Neuronal stem cell (in vitro differentiated cells): ENCODE results near the gene HTD2.
"Not testable (repeated sequence)": the region's sequence is repeated elsewhere in the genome, so short reads cannot be mapped to it uniquely, and the experiment has no call there.

ENCODE experiments used
- DNase-seq: peaks from one replicate; pipeline ENCODE4 v3.0.0-alpha.2; 2013; ENCODE audit warnings: low spot score
- H2AFZ ChIP-seq: one replicate; pipeline ENCODE4 v1.6.1; 2013; ENCODE audit warnings: mild to moderate bottlenecking, low read length, inconsistent platforms
- H2AK5ac ChIP-seq: 2 replicates; pipeline ENCODE4 v1.6.1; 2013; ENCODE audit warnings: low read depth, mild to moderate bottlenecking, inconsistent platforms, low read length, moderate library complexity, mixed read lengths
- H2BK120ac ChIP-seq: 2 replicates; pipeline ENCODE4 v1.6.1; 2013; ENCODE audit warnings: low read depth, mild to moderate bottlenecking, inconsistent platforms, low read length, moderate library complexity, mixed read lengths
- H2BK12ac ChIP-seq: one replicate; pipeline ENCODE4 v1.6.1; 2013; ENCODE audit warnings: low read length, inconsistent platforms
- H2BK15ac ChIP-seq: 2 replicates; pipeline ENCODE4 v1.6.1; 2013; ENCODE audit warnings: mild to moderate bottlenecking, low read length, inconsistent platforms, mixed read lengths
- H2BK5ac ChIP-seq: one replicate; pipeline ENCODE4 v1.6.1; 2013; ENCODE audit warnings: inconsistent platforms, mild to moderate bottlenecking, low read length, moderate library complexity
- H3K14ac ChIP-seq: one replicate; pipeline ENCODE4 v1.6.1; 2013; ENCODE audit warnings: low read length, inconsistent platforms
- H3K18ac ChIP-seq: 2 replicates; pipeline ENCODE4 v1.6.1; 2013; ENCODE audit warnings: low read length, inconsistent platforms
- H3K23ac ChIP-seq: 2 replicates; pipeline ENCODE4 v1.6.1; 2013; ENCODE audit warnings: low read depth, mild to moderate bottlenecking, mixed read lengths, low read length, inconsistent platforms; ENCODE audit not compliant: poor library complexity
- H3K27ac ChIP-seq: replicated peaks from 3 replicates; pipeline ENCODE4 v1.5.1; 2013; ENCODE audit warnings: low read length, inconsistent platforms
- H3K27me3 ChIP-seq, 3 experiments: 2 replicates each; pipeline ENCODE4 v1.6.1; 2013; ENCODE audit warnings: low read length in 3 of 3, mild to moderate bottlenecking in 2 of 3, inconsistent platforms in 1 of 3, low read depth in 1 of 3, mixed read lengths in 1 of 3, moderate library complexity in 1 of 3; ENCODE audit not compliant: control insufficient read depth in 3 of 3, insufficient read depth in 3 of 3
- H3K36me3 ChIP-seq, 2 donors: replicated peaks in 1 of 2; 2 replicates each; pipeline ENCODE4 v1.6.1; 2013; ENCODE audit warnings: low read length in 2 of 2; ENCODE audit not compliant: control insufficient read depth in 2 of 2, insufficient read depth in 2 of 2
- H3K4ac ChIP-seq: 2 replicates; pipeline ENCODE4 v1.6.1; 2013; ENCODE audit warnings: inconsistent platforms, mild to moderate bottlenecking, low read length, moderate library complexity
- H3K4me1 ChIP-seq, 2 donors: 1 replicate in 1 of 2; 2 replicates in 1 of 2; pipeline ENCODE4 v1.6.1; 2013; ENCODE audit warnings: low read length in 2 of 2, low read depth in 1 of 2; ENCODE audit not compliant: control insufficient read depth in 2 of 2, insufficient read depth in 1 of 2
- H3K4me2 ChIP-seq: one replicate; pipeline ENCODE4 v1.6.1; 2013; ENCODE audit warnings: mild to moderate bottlenecking, low read length, inconsistent platforms; ENCODE audit not compliant: insufficient read depth, poor library complexity, severe bottlenecking
- H3K4me3 ChIP-seq, 2 donors: 2 replicates each; pipeline ENCODE4 v1.5.1; 2013; ENCODE audit warnings: low read length in 2 of 2, mild to moderate bottlenecking in 2 of 2, inconsistent platforms in 1 of 2, moderate library complexity in 1 of 2
- H3K79me1 ChIP-seq: one replicate; pipeline ENCODE4 v1.6.1; 2013; ENCODE audit warnings: low read depth, mild to moderate bottlenecking, inconsistent platforms, low read length, moderate library complexity
- H3K9ac ChIP-seq: one replicate; pipeline ENCODE4 v1.6.1; 2013; ENCODE audit warnings: mild to moderate bottlenecking, low read depth, low read length, inconsistent platforms; ENCODE audit not compliant: poor library complexity
- H3K9me3 ChIP-seq, 2 donors: replicated peaks in 1 of 2; 2 replicates each; pipeline versions ENCODE3 to v1.6.1; 2013; ENCODE audit warnings: low read length in 2 of 2, mild to moderate bottlenecking in 2 of 2, inconsistent platforms in 1 of 2, low read depth in 1 of 2, mixed read lengths in 1 of 2, moderate library complexity in 1 of 2; ENCODE audit not compliant: control insufficient read depth in 2 of 2, insufficient read depth in 1 of 2
- H4K8ac ChIP-seq: one replicate; pipeline ENCODE4 v1.6.1; 2013; ENCODE audit warnings: low read depth, mild to moderate bottlenecking, inconsistent platforms, low read length, moderate library complexity
- H4K91ac ChIP-seq: one replicate; pipeline ENCODE4 v1.6.1; 2013; ENCODE audit warnings: low read length, low read depth, mild to moderate bottlenecking, inconsistent platforms; ENCODE audit not compliant: poor library complexity
- WGBS, 2 donors: extraction: QIAGEN DNeasy Blood & Tissue Kit; methylation state at CpG; one replicate each; pipeline ENCODE4 v1.1.7; 2013; ENCODE audit warnings: missing lambda C conversion rate in 2 of 2, mixed read lengths in 1 of 2; ENCODE audit not compliant: insufficient read length in 2 of 2, insufficient replicate concordance in 1 of 2; ENCODE audit errors: extremely low coverage in 2 of 2; 5-methylcytosine and 5-hydroxymethylcytosine counted together

Gene HTD2

GRCh38 chr3:58273362-58273761, 33.0 kb upstream of the HTD2 start:
- H2BK120ac ChIP-seq, H3K79me1 ChIP-seq, H3K9me3 ChIP-seq, H2BK12ac ChIP-seq, H3K27me3 ChIP-seq, H2AFZ ChIP-seq, H3K4me1 ChIP-seq, H3K18ac ChIP-seq, H2BK5ac ChIP-seq, H4K8ac ChIP-seq, H3K23ac ChIP-seq, H3K9ac ChIP-seq, H2BK15ac ChIP-seq, H3K4me3 ChIP-seq, H4K91ac ChIP-seq, H2AK5ac ChIP-seq, H3K14ac ChIP-seq, H3K36me3 ChIP-seq, H3K4me2 ChIP-seq, H3K4ac ChIP-seq, DNase-seq, H3K27ac ChIP-seq: not testable (repeated sequence)
- WGBS, 2 donors = no CpG with 5 or more reads among the region's 3 CpGs

DNA sequence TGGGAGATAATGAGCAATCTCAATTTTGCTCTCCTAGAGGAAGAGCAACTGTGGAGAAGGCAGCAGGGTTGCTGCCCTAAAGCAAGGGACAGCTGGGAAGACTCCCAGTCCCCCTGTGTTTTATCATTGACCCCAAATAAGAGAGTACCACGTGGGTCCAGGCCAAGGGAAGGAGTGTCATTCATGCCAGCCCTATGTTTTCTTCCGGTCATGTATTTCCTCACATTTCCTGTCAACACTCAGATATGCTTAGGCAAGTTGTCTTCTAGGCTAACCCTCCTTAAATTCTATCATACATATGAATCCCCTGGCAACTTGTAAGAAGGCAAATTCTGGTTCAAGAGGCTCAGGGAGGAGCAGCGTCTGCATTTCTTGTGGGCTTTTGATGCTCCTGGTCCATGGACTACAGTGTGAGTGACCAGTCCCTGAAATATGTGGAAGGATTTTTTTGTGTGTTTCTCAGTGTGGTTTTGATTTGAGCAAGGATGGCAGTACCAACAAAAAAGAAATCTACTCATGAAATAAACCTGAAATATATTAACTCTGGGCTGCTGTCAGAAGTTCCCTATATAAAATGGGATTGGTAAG, 32.2 kb upstream of the HTD2 start:
- H3K4ac ChIP-seq = no peak overlapping the region
- H3K9me3 ChIP-seq = no peaks in the 10 kb centered on the region
- H3K27me3 ChIP-seq = no peaks in the 10 kb centered on the region
- no peak overlapping the region for H3K4me3 ChIP-seq
- H3K27ac ChIP-seq = no peak overlapping the region
- H3K36me3 ChIP-seq = peaks cover 0 to 8% of the 10 kb centered on the region in 2 donors
- no peak for DNase-seq
- no peak overlapping the region for H2BK15ac ChIP-seq
- no peak overlapping the region for H2AK5ac ChIP-seq
- no peak overlapping the region for H2BK120ac ChIP-seq
- H3K9ac ChIP-seq = no peak overlapping the region
- no CpG with 5 or more reads among the region's 3 CpGs for WGBS, 2 donors
- no peaks in the 10 kb centered on the region for H3K79me1 ChIP-seq
- H4K91ac ChIP-seq = no peak overlapping the region
- H2BK12ac ChIP-seq = no peak overlapping the region
- no peak overlapping the region for H3K14ac ChIP-seq
- H2BK5ac ChIP-seq = no peak overlapping the region
- no peak overlapping the region for H4K8ac ChIP-seq
- H3K4me2 ChIP-seq = no peak overlapping the region
- H2AFZ ChIP-seq = no peak overlapping the region
- H3K23ac ChIP-seq = no peak overlapping the region
- H3K18ac ChIP-seq = no peak overlapping the region
- H3K4me1 ChIP-seq = no peaks in the 10 kb centered on the region

DNA sequence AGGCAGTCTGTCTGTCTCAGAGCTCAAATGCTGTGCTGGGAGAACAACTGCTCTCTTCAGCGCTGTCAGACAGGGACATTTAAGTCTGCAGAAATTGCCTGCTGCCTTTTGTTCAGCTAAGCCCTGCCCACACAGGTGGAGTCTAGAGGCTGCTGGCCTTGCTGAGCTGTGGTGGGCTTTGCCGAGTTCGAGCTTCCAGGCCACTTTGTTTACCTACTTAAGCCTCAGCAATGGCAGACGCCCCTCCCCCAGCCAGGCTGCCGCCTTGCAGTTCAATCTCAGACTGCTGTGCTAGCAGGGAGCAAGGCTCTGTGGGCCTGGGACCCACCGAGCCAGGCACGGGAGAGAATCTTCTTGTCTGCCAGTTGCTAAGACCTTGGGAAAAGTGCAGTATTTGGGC, 25.3 kb upstream of the HTD2 start:
- Histone ChIP-seq H2BK12ac (no peak overlapping the region), H2BK5ac (no peak overlapping the region), H3K4me3 (no peak overlapping the region), H4K91ac (no peak overlapping the region), H3K18ac (no peak overlapping the region), H3K79me1 (no peaks in the 10 kb centered on the region), H2AFZ (no peak overlapping the region), H3K23ac (no peak overlapping the region), H3K14ac (no peak overlapping the region), H2BK15ac (no peak overlapping the region), H3K9me3 (no peaks in the 10 kb centered on the region), H3K4me2 (no peak overlapping the region), H2AK5ac (no peak overlapping the region), H3K27ac (no peak overlapping the region), H4K8ac (no peak overlapping the region), H3K9ac (no peak overlapping the region), H3K36me3 (peaks cover 0 to 6% of the 10 kb centered on the region in 2 donors), H3K4ac (no peak overlapping the region), H3K27me3 (no peaks in the 10 kb centered on the region), H2BK120ac (no peak overlapping the region), H3K4me1 (peaks cover 0 to 3% of the 10 kb centered on the region in 2 donors)
- DNase-seq = no peak
- no CpG with 5 or more reads among the region's 7 CpGs for WGBS, 2 donors

- H2BK15ac ChIP-seq = no peak overlapping the region
- H3K4me1 ChIP-seq = peaks cover 0 to 3% of the 10 kb centered on the region in 2 donors
- H3K79me1 ChIP-seq = no peaks in the 10 kb centered on the region
- no peak overlapping the region for H3K4me3 ChIP-seq
- DNase-seq = no peak
- no peak overlapping the region for H4K8ac ChIP-seq
- H3K9me3 ChIP-seq = peaks cover 0 to 4% of the 10 kb centered on the region in 2 donors
- no peaks in the 10 kb centered on the region for H3K27me3 ChIP-seq
- H4K91ac ChIP-seq = no peak overlapping the region
- no peak overlapping the region for H2BK120ac ChIP-seq
- no peak overlapping the region for H2BK5ac ChIP-seq
- H3K4ac ChIP-seq = no peak overlapping the region
- no peak overlapping the region for H2AK5ac ChIP-seq
- H3K27ac ChIP-seq = no peak overlapping the region
- WGBS, 2 donors = no CpG with 5 or more reads among the region's 7 CpGs
- H3K9ac ChIP-seq = no peak overlapping the region
- H3K23ac ChIP-seq = no peak overlapping the region
- peaks cover 0 to 16% of the 10 kb centered on the region in 2 donors for H3K36me3 ChIP-seq
- no peak overlapping the region for H3K14ac ChIP-seq
- no peak overlapping the region for H3K18ac ChIP-seq
- H3K4me2 ChIP-seq = no peak overlapping the region
- no peak overlapping the region for H2AFZ ChIP-seq
- H2BK12ac ChIP-seq = no peak overlapping the region
Observed at GRCh38 chr3:58285334-58285733, 21.0 kb upstream of the HTD2 start.
